ENCODE results near the gene POSTN.
"Not testable (repeated sequence)": the region's sequence is repeated elsewhere in the genome, so short reads cannot be mapped to it uniquely, and the experiment has no call there.

The POSTN gene

DNA sequence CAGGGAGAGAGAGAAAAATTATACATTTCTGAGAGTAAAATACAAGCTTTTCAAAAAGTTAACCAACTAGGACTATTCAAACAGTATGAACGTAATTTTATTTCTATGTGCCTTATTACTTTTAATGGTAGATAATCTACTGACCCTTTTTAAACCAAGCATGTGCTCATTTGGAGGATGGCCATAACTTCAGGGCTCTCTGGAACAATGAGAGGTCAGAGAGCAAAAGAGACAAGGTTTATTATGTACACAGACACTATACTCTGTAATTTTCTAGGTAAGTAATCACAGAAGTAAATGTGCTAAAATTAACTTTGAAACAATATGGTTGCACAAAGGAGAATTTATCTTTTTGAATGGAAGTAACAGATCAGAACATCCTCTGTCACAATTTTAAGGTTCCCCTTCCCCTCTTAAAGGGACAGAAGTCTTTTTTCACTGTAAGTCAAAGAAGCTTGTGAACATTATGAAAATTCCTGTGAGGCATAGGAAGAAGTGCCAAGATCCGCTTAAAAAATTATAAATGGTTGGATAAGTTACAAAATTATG, 1.0 kb downstream of the POSTN start:
- peak overlapping the region; percentile 46 for H3K4me3 ChIP-seq (ENCODE audit: low read depth, low read length)

DNA sequence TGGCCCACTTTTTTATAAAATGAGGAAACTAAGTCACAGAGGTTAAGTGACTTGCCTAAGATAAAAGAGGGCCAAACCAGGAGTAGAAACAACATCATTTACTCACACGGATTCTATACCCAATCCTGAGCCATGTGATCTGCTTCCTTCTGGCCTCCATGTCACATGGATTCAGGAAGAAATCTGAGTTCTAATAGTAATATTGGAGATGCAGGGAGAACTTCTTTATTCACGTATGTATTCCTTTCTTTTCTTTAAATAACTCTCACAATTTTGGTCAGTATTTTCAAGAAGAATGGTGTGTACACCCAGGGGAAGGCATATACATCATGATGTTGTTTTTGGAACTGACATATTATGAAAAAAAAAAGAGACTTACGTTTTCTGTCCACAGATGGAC, 1.8 kb downstream of the POSTN start:
- peak overlapping the region; percentile 46 for H3K4me3 ChIP-seq (ENCODE audit: low read depth, low read length)
- no peak for DNase-seq (ENCODE audit: low read depth)

More for the DNA sequence above, 1.0 kb downstream of the POSTN start:
- DNase-seq (ENCODE audit: low read depth), result no peak

DNA sequence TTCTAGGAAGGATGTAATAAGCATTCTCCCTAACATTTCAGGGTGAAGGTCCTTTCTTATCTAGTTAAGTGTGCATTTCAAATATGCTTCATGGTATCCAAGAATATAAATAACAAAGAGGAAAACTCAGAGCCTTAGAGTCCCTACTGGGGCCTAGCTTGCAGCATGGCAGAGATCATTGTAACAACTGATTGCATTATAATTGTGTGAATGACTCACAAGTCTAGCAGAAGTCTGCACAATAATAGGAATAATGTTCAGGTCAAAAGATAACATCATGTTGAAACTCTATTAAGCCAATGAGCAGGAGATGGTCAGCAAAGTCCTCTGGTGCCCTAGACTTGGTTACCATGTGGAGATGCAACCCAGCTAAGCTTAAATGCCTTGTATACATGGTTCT, 3.4 kb downstream of the POSTN start:
- no peak overlapping the region for H3K4me3 ChIP-seq (ENCODE audit: low read depth, low read length)
- DNase-seq (ENCODE audit: low read depth), result no peak

DNA sequence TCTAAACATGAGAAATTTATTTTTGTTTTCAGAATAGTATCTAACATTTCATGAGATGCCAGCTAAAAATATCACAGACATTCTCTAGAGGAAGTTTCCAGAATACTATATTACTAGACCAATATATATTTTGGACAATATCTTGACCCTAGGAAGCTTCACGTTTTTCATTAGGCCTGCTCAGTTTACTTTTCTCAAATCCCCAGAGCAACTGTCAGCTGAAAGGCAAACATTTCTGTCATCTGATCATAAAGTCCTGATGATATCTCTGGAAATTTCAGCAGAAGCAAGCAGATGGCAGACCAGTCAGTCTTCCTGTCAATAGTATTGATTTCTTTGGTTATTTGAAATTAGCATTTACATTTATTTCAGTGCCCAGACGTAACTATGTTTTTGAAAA, 4.0 kb downstream of the POSTN start:
- no peak for DNase-seq (ENCODE audit: low read depth)
- H3K4me3 ChIP-seq (ENCODE audit: low read depth, low read length), result no peak overlapping the region

DNA sequence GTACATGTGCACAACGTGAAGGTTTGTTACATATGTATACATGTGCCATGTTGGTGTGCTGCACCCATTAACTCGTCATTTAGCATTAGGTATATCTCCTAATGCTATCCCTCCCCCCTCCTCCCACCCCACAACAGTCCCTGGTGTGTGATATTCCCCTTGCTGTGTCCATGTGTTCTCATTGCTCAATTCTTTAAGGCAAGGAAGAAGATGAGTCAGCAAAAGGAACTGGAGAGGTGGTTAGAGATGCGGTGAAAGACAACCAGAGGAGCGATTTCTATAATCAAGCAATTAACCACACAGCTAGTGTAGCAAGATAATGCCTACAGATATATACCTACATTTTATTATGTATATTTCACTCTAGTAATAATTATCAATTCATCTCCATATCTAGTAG, 9.2 kb downstream of the POSTN start:
- DNase-seq (ENCODE audit: low read depth); H3K4me3 ChIP-seq (ENCODE audit: low read depth, low read length): not testable (repeated sequence)

DNA sequence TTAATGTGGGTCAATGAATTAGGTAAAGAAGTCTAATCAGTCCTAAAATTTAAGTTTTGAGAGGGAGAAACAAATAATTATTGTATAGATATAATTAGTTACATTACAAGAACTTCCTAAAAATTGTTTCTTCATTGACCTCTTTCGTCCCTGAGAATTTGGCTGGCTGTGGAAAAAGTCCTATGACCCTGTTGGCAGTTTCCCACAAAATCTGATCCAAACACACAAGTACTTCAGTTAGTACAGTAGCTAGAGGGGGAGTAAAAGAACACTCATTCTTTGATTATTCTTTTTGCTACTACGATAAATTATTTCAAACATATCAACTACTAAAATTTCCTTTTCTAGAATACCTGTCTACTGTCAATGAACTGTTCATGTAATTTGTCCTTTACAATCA, 11.3 kb downstream of the POSTN start:
- no peak overlapping the region for H3K4me3 ChIP-seq (ENCODE audit: low read depth, low read length)
- DNase-seq (ENCODE audit: low read depth), result no peak

DNA sequence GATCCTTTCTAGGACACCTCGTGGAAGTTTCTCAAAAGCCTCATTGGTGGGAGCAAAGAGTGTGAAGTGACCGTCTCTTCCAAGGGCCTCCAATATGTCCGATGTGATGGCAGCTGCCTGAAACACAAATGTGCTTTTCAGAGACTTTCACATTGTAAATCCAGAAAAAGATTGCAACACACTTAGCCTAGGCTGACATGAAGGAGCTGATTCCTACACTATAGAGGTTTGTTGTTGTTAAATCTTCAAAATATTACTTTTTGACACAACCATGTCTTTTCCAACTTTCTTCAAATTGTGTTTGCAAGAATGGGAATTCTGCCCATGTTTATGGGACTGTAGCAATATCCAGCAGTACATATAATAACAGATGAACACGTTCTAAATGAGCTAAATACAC, 12.4 kb downstream of the POSTN start:
- H3K4me3 ChIP-seq (ENCODE audit: low read depth, low read length), result no peak overlapping the region
- no peak for DNase-seq (ENCODE audit: low read depth)

DNA sequence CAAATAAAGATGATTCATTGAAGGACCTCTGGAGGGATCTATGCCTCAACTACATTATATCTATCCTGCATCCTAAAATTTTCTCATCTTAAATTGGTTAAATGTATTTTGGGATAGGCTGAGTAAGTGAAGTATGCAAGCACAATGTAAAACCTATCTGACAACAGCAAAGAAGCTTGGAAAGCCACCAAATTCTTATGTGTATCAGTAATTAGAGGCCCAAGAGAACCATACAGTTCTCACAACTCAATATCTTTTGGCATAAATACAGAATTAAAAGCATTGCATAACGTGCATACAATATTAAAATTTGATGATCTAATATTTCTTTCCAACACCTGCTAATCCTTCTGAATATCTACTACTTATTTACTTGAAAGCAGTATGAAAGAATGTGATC, 13.0 kb downstream of the POSTN start:
- no peak for DNase-seq (ENCODE audit: low read depth)
- H3K4me3 ChIP-seq (ENCODE audit: low read depth, low read length), result no peak overlapping the region

DNA sequence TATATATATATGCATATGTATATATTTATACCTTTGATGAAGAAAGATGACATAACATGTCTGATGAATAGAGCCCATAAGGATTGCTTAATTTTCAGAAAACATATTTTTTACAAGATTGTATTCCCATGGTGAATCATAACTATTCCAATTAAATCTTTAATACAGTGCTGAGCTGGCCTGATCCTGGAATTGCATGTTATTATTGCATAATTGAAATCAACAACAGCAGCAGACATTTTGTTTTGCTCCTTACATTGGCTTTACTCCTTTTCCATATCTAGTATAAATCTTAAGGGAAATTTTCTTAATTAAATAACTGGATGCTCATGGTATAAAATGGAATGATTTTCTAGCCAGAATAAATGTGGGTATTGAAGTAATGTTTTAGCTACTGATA, 22.0 kb downstream of the POSTN start:
- no peak for DNase-seq (ENCODE audit: low read depth)
- no peak overlapping the region for H3K4me3 ChIP-seq (ENCODE audit: low read depth, low read length)

DNA sequence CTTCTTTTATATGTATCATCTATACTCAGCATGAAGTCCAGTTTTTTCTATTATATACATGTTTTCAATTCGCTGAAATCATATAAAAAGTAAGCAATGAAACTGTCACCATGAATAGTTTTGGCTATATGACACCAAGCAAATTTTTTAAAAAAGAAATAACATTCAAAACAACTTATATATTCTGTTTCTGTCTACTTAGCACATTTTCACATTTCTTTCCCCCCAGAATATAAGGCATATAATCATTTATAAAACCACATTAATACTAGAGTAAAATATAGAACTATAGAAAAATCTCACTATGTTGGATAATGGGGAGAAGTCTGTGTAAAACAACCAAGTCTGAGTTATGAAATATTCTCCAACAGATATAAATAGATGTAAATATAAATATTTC, 33.1 kb downstream of the POSTN start:
- DNase-seq (ENCODE audit: low read depth), result no peak
- no peak overlapping the region for H3K4me3 ChIP-seq (ENCODE audit: low read depth, low read length)

DNA sequence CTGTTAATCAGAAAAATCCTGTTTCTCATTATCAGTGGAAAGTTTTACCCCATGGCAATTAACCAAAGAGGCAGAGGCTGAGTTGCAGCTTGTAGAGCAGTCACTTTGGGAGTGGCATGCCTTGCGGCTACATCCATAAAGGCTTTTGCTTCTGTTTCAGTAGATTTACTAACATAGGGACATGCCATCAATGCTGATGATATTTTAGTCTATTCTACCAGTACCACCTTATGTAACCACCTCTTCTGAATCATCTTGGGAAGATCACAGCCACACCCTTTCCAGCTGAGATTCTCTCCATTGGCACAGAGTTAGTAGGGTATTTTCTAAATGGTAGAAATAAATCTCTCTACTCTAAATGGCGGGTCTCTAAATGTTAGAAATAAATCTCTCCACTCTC, 37.5 kb downstream of the POSTN start:
- no peak for DNase-seq (ENCODE audit: low read depth)
- no peak overlapping the region for H3K4me3 ChIP-seq (ENCODE audit: low read depth, low read length)

DNA sequence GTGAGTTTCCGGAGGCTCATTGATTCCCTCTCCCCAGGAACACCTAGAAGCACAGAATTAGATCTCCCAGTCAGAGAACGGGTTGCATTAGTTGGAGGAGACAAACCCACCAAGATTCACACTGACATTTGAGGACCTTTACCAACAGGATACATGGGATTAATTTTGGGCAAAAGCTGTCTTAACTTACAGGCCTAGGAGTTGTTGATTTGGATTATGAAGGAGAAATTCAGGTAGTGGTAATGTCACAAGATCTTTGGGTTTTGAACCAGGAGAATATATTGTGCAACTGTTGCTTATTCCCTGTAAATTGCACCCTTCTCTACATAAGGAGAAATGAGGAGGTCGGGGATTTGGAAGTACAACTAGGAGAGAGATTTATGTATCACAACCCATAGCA, 38.0 kb downstream of the POSTN start:
- H3K4me3 ChIP-seq (ENCODE audit: low read depth, low read length), result no peak overlapping the region
- DNase-seq (ENCODE audit: low read depth), result no peak

DNA sequence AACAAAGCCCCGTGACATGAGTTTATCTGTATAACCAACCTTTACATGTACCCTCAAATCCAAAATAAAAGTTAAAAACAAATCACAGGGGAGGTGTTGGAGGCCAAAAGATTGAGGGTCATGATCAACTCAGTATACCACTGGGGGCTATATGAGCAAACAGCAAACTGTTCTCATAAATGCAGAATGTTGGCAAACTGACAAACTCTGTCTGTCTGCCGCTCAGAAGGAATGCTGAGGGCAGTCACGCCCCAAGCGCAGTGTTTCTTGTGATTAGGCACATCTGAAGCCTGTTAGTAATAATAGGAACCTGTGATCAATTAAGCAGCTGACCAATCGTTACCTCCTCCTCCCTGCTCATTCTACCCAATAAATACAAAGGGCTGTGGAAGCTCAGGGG, 39.8 kb downstream of the POSTN start:
- DNase-seq (ENCODE audit: low read depth); H3K4me3 ChIP-seq (ENCODE audit: low read depth, low read length): not testable (repeated sequence)

DNA sequence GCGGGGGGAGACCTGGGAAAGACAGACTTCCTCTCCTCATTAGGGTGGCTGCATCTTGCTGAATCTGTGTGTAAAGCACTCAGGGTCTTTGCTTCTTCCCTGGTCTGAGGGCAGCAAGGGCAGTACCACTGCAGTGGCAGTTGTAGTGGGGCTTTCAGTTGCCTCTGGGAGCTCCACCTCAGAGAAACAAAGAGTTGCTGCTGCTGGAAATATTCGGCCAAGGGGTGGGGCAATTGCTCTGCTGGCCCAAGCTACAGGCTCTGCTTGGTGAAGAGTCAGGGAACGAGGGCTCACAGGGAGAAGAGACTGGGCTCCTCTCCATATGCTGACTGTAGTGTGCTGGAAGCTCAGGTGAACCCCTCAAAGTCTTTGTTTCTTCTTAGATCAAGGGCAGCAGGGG, 52.5 kb downstream of the POSTN start:
- no peak overlapping the region for H3K4me3 ChIP-seq (ENCODE audit: low read depth, low read length)
- no peak for DNase-seq (ENCODE audit: low read depth)

DNA sequence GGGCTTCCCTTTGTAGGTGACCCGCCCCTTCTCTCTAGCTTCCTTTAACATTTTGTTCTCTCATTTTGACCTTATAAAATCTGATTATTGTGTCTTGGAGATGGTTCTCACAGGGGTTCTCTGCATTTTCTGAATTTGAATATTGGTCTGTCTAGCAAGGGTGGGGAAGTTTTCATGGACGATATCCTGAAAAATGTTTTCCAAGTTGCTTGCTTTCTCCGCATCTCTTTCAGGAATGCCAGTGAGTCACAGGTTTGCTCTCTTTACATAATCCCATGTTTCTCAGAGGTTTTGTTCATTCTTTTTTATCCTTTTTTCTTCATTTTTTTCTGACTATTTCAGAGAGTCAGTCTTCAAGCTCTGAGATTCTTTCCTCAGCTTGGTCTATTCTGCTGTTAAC, 53.6 kb downstream of the POSTN start:
- no peak overlapping the region for H3K4me3 ChIP-seq (ENCODE audit: low read depth, low read length)
- no peak for DNase-seq (ENCODE audit: low read depth)

DNA sequence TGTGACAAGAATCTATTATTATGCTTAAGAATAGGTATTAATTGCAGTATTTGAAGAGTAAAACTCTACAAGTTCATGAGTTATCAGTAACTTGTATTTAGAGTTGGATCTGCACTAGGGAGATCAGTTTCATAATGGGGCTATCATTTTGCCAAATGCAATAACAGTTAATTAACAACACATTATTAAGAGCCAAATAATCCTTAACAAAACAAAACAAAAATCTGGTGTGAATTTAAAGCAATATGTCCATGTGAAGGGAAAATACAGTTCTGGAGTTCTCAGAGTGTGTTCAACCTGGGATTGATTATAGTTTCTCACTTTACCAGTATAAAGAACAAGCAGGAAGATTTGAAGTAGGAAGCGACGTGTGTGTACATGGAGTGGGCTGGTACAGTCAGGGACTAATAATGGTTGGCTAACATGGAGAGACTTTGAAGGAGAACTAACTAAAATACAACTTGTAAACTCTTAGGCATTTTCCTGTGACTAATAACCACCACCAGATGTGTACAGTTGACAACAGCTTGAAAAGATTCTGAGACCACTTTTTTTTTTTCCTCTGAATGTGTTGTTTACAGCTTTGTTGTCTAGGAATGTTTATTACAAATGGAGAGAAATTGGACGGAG, 58.5 kb downstream of the POSTN start:
- H3K4me3 ChIP-seq (ENCODE audit: low read depth, low read length), result no peak overlapping the region
- DNase-seq (ENCODE audit: low read depth), result peak; percentile 40

DNA sequence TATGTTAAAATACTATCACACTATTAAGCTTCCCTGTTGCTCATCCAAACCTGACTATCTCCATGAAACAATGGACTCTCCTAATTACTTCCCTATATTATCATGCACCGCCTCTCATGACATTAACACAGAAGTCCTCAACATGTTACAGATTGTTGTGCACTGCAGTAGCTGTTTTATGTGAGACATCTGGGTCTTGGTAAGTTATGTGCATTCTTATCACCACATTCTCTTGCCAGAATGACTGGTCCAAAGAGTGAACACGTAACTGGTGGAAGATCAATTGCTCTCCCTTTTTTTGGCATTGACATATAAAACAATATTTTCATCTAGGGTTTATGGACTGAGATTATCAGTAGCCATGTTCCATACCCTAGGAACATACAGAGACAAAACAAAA, 59.4 kb downstream of the POSTN start:
- no peak for DNase-seq (ENCODE audit: low read depth)
- H3K4me3 ChIP-seq (ENCODE audit: low read depth, low read length), result no peak overlapping the region

DNA sequence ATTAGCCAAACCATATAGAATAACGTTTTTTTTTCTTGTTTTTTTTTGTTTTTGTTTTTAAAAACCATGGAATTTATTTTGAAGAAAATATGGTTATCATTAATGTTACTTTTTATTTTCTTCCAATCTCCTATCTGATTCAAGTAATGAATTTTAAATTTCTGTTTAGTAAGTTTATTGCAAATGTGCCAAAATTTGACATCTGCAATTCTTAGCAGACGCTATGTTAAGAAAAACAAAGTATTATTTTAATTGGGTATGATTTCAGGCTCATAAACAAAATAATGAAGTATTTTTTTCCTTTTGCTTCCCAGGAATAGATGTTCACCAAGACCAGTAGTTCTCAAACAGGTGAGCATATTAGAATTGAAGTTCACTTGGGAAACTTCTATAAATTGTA, 63.1 kb downstream of the POSTN start:
- no peak overlapping the region for H3K4me3 ChIP-seq (ENCODE audit: low read depth, low read length)
- DNase-seq (ENCODE audit: low read depth), result no peak

DNA sequence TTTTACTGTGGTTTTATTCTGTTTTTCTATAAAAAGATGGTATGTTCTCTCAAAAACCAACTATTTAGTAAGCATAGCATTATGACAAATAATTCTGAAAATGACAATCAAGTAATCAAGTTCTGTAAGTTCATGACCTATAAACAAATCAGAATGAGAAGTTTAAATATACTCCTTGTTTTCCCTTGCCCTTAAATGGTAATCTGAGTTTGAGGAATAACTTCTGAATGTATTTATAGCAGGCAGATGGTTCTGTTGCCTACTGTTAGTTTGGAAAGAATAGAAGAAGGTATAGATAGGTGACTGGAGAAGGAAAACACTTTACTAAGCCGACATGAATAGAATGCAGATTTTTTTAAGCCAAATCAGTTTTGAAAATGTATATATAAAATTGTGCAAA, 63.9 kb downstream of the POSTN start:
- H3K4me3 ChIP-seq (ENCODE audit: low read depth, low read length), result no peak overlapping the region
- no peak for DNase-seq (ENCODE audit: low read depth)

DNA sequence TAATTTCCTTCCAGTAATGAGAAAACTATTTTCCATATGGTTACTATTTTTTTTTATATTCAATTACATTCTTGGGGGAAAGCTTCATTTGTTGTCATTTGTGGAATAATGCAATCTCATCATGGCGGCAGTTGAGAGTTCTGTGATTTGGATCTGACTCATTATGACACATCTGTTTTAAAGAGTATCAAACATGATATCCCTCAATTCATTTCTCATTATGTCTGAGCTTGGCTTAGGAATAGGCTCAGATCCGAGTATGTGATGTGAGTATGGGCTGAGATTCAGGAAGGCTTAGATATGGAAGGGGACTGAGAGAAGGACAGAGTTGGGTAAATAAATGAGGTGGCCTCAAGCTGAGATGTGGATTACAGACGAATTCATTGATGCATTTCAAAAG, 64.4 kb downstream of the POSTN start:
- no peak overlapping the region for H3K4me3 ChIP-seq (ENCODE audit: low read depth, low read length)
- peak; percentile 70 for DNase-seq (ENCODE audit: low read depth)

DNA sequence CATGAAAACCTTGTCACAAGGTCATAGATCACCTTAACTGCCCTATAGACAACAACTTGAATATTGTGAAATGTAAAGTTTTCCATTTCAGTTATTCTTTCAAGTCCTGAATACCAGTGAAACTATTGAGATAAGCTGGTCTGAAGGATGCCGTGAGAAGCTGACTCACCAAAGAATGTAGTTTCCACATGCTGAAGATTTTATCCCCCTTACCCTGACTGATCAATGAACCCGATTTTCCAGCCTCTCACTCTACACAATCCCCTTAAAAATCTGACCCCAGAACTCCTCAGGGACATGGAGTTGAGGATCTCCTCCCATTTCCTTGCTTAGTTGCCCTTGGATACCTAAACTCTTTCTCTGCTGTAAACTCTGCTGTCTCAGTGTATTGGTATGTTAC, 67.5 kb downstream of the POSTN start:
- no peak overlapping the region for H3K4me3 ChIP-seq (ENCODE audit: low read depth, low read length)
- DNase-seq (ENCODE audit: low read depth), result peak; percentile 88

All from skeletal muscle cell (primary cell).